ENCODE measurements around the gene ENOX1.

Gene ENOX1

DNA sequence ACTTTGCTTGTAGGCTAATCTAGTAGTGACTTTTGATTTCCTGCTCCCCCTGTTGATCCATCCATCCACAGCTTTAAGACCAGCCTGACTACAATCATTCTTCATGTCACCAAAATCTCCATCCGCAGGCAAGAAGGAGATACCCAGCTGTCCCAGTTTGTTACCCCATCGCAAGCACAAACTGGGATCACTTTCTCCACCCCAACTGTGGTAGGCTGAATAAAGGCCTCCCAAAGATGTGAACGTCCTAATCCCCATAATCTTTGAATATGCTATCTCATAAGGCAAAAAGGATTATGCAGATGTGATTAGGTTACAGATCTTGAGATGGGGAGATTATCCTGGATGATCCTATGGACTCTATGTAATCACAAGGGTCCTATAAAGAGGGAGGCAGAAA is 202.0 kb downstream of the ENOX1 start:
- no peak for DNase-seq

GRCh38 chr13:43583321-43583720 is 203.5 kb downstream of the ENOX1 start:
- no peak for DNase-seq

GRCh38 chr13:43580280-43580679 is 206.5 kb downstream of the ENOX1 start:
- no peak for DNase-seq

- DNase-seq = no peak
Observed at GRCh38 chr13:43579321-43579720, 207.5 kb downstream of the ENOX1 start.

GRCh38 chr13:43574605-43575004 is 212.2 kb downstream of the ENOX1 start:
- peak; percentile 22 for DNase-seq

- DNase-seq = peak; percentile 74
Observed at GRCh38 chr13:43573802-43574514, 212.8 kb downstream of the ENOX1 start.

- no peak for DNase-seq
Observed at GRCh38 chr13:43573361-43573740, 213.4 kb downstream of the ENOX1 start.

DNA sequence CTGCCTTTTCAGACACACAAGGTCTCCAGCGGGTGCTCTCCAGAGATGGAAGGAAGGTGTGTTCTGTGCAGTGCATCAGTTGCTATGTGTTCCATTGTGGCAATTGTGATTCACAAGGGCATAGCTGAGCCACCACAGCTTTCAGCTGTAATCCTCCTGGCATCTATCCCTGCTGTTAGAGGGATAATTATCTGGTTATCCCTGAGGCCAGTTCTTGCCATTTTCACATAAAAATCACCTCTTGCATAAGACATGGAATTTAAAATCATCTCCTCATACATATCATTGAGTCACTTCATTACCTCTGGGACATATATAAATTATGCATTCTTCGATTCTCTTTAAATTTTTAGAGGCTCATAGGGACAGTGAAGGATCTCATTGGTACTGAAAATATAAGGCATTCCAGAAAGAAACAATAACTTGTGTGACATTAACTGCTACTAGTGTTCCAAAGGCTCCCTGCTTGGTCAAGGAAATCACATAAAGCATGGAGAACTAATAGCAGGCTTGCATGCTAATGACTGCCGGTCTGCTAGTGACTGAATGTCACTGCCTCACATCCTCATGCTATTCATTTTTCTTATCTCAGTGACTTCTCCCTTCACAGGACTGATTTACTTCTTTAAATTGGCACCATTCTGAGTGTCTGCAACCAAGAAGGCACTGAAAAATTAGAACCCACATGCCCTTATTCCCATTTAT is 214.0 kb downstream of the ENOX1 start:
- DNase-seq = no peak

DNA sequence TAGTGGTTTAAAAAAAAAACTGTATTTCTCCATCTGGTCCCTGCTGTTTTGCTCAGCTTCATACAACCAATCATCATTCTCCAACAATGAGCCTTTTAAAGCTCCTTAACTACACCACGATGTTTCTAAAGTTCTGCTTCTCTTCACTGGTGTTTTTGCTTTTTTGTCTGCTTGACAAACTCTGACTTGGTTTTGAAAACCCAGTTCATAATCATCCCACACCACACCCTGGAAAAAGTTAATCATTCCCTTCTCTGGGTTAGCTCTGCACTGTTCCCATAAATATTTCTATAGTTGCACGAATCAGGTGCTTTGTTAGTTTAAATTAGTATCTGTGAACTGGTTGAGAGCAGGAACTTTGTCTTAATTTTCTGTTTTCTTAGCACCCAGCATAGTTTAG is 217.1 kb downstream of the ENOX1 start:
- no peak for DNase-seq

DNA sequence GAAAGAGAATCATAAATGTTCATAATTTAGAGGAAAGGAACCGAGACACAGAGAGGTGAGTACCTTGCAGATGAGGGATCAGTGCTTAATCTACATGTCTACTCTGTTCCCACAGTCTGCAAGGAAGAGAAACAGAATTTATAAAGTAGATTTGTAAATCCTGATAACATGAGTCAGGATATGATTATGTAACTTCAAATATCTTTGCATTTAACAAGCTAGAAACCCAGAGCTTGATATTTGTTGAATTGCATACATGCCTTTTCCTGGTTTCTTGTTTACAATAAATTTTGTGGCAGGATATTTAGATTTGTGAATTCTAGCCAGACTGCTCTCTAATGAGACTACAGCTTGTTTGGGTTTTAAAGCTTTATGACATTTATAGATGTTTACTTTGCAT is 219.2 kb downstream of the ENOX1 start:
- no peak for DNase-seq

DNA sequence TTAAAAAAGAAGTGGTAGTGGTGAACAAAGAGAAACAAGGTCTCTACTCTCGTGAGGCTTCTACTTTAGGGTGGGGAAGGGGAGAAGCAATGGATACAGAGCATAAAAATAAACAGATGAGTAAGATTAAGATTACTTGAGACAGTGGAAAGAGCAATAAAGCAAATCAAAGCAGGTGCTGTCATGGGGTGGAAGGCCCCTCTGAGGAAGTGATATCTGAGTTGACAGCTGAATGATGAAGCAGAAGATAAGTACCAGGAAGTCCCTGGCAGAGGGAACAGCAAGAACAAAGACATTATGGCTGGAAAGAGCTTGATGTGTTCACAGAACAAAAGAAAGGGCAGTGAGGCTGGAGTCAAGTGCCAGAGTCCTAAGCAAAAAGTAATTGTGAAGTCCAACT is 221.8 kb downstream of the ENOX1 start:
- DNase-seq = no peak

DNA sequence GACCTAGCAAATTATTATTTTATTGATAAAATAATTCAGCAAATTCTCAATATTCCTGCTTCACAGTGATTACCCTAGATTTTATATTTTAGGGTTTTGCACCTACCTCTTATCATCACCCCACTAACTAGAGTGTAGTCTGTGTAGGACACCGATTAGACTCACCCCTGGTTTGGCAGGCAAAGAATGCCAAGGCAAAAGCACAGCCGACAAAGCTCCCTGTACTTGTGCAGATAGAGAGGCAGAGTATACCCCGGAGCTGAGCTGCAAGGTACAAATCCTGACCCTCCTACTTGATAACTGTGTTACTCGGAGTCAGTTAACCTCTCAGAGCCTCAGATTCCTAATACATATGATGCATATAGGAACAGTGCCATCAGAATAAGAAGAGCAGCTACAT is 225.7 kb downstream of the ENOX1 start:
- DNase-seq = no peak

GRCh38 chr13:43558939-43559338 is 227.8 kb downstream of the ENOX1 start:
- no peak for DNase-seq

GRCh38 chr13:43558326-43558725 is 228.4 kb downstream of the ENOX1 start:
- DNase-seq = no peak

DNA sequence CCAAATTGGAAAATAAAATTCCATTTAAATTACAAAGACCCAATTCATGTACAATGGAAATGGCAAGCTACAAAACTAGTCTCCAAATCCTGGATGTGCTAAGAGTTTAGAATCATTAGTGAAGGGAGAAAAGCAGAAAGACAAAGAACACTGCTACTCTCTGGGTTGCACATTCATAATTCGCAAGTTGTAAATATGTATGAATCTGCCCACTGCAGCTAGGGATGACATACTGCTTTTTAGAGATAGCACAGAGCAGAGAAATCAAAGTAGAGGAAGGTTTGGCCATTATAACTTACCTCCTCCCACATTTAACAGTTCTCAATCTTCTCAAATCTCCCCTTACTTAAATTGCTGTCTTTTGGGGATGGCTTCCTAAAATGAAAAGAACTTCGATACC is 231.1 kb downstream of the ENOX1 start:
- no peak for DNase-seq

DNA sequence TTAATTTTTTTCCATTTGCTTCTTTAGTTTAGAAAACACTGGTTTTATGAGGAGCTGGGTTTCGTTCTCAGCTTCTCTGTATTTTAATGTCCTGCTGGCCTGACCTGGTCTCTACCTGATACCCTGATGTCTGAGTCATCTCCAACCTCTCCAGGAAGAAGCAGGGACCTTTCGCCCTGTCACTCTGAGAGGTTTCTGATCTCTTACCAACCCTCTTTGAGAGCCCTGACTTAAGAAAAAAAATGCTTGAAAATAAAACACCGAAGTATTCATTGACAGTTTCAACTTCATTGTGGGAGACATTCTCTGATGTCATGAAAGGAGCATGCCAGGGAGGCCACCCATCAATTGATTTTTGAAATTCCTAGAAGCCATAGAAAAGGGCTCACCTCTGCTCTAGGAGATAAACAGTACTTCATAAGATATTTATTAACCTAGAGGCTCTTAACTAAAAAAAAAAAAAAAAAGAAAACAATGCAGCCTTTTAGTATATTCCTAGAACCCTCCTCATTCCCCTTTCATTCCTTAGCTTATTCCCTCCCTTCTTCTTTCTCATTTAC is 234.8 kb downstream of the ENOX1 start:
- DNase-seq = no peak

DNA sequence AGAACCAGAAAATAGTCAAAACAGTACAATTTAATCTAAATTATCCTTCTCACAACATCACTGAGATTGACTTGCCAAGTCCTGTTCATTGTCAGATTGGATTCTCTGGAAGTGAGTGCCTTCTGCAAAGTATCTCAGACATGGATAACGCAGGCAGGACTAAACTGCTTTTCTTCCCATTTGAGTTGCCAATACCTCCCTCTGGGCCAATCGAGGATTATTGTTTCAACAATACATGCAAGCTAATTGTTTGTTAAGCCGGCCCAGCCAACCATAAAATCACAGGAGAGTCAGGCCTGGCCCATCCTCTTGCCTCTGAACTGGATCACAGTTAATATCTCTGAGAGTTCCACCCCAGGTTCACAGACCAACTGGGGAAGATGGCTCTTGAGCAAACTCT is 240.0 kb downstream of the ENOX1 start:
- no peak for DNase-seq

DNA sequence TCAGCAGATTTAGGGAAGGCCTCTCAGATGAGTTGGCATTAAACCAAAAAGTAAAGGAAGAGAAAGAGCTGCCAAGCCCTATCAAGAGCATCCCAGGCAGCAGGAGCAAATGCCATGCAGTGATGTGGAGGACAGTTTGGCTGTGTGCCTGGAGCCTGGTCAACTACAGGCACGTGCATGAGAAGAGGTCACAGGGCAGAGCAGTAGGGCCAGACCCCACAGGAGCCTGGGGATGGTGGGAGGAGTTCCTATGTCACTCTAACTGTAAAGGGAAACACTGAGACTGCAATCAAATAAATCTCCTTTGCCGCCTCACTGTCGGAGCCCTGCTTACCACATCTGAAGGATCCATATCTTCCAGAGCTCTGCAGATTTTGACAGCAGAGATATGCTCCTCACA is 240.5 kb downstream of the ENOX1 start:
- DNase-seq = no peak

DNA sequence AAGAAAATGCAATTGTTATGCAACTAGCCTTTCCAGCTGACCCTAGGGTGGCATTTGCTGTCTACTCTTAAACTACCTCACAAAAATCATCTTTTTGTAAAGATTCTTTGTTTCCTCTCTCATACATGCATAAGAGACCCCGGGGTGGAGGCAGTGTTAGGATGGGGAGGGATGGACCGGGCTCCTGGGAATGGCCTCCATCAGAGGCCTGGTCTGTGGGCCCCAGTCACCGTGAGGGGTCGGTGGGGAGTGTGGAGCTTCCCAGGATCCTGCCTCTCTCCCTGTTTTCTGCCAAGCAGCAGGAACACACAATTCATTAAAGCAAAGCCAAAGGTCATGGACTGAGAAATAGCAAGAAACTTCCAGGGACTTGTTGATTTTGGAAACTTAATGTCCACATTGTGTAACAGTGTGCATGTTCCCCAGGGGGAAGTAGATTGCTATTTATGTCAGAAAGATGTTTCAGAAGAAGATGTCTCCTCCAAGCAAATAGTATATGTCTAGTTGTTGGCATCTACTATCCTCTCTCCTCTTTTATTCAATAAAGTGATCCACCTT is 241.4 kb downstream of the ENOX1 start:
- no peak for DNase-seq

DNA sequence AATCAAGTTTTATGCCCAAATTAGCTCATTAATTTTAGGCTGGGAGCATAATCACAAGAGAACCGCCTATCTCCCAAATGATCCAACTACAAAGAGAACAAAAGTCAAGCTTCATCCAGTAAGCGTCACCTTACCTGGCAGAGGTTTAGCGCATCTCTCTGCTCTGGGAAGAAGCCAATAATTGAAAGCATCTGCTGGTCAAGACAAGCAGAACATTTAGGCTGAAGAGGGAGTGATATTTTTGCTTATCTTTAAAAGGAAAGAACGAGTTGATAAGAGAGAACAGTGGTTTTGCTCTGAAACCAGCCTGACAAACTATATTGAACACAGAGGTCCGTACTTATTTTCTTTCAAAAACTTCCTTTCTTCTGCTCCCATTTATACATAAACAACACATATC is 242.1 kb downstream of the ENOX1 start:
- no peak for DNase-seq

DNA sequence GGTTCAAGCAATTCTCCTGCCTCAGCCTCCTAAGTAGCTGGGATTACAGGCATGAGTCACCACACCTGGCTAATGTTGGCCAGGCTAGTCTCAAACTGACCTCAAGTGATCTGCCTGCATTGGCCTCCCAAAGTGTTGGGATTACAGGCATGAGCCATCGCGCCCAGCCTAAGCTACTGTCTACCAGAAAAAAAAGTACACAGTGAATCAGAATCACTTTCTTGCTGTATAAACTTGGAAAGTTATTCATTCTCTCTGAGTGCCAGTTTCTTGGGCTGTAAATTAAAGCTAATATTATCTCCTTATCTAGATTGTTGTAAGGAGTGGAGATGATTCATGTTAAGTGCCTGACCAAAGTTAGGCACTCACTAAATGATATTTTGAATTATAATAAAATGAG is 242.8 kb downstream of the ENOX1 start:
- no peak for DNase-seq

DNA sequence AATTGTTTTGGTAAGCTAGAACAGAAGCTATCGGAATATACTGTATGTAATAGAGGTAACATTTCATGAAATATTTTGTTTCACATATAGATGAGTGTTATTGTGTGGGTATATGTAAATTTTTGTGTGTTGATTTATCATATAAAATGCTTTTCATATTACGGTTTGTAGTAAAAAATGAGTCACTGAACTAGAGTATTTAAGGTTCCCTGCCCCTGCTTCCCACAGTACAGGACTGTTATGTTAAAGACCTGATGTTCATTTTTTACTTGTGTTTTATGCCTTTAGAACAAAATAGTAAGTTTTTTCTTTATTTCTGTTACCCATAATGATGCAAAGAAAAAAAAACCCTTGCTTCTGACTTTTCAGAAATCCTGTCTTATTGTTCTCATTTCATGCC is 243.4 kb downstream of the ENOX1 start:
- DNase-seq = no peak

DNA sequence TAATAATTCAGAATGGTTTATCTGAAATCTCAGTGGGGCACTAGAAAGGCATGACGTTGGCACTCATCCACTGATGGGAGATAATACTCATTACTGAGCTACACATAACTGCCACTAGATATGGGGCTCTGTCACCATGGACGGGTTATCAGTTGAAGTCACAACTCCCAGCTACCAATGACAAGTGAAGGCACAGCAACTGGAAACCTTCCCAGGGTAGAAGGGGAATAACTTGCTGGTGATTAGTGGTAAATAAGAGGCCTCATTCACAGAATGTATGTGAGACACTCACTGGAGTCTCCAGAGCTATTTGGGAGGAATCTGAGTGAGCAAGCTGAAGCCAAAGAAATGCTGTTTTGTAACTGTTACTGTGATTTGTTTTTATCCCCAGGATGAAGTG is 249.6 kb downstream of the ENOX1 start:
- no peak for DNase-seq

DNA sequence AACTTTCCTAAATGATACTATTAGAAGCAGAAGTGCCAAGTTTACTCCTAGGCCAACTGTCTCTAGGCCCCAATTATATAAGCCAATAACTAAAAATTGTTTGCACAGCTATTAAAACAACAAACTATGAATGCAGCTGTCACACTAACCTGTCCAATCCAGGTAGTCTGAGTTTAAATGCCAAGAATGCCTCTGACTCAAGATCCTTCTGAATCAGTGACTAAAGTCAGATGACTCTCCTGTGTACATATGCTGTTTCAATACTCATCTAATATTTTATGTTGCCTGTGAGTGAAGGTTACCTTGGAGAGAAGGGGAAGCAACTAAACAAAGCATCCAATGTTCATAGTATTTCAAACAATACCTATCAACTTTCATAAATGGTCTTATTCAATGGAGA is 257.0 kb downstream of the ENOX1 start:
- no peak for DNase-seq

Measured in suppressor macrophage treated with lipopolysaccharide for 4 hours (primary cell).